Activated gamma-delta T cell treated with Interleukin-2 at 50 U/mL for 16 hours (primary cell): ENCODE measurements around the gene MED10.

Source experiments
- DNase-seq: peaks from one replicate; pipeline ENCODE4 v3.0.0-alpha.2; 2020

The MED10 gene

GRCh38 chr5:6348476-6349000 lies 29.8 kb downstream of the MED10 start:
- no peak for DNase-seq

GRCh38 chr5:6347673-6348072 lies 30.7 kb downstream of the MED10 start:
- no peak for DNase-seq

GRCh38 chr5:6347165-6347564 lies 31.2 kb downstream of the MED10 start:
- DNase-seq: no peak

GRCh38 chr5:6344593-6344989 lies 33.8 kb downstream of the MED10 start:
- DNase-seq: no peak

GRCh38 chr5:6343951-6344592 lies 34.3 kb downstream of the MED10 start:
- no peak for DNase-seq

- no peak for DNase-seq
These were observed 35.5 kb downstream of the MED10 start for GRCh38 chr5:6342689-6343315.

- no peak for DNase-seq
These were observed 38.2 kb downstream of the MED10 start for GRCh38 chr5:6340100-6340499.

GRCh38 chr5:6338871-6339270 lies 39.5 kb downstream of the MED10 start:
- DNase-seq: no peak

GRCh38 chr5:6338135-6338534 lies 40.2 kb downstream of the MED10 start:
- DNase-seq: no peak

- no peak for DNase-seq
These were observed 45.0 kb downstream of the MED10 start for GRCh38 chr5:6333182-6333905.

GRCh38 chr5:6328173-6328572 lies 50.2 kb downstream of the MED10 start:
- DNase-seq: no peak

GRCh38 chr5:6326776-6327175 lies 51.6 kb downstream of the MED10 start:
- no peak for DNase-seq

- DNase-seq: no peak
These were observed 56.1 kb downstream of the MED10 start for GRCh38 chr5:6322163-6322713.
